ENCODE measurements around the gene NFE2L1.
"Not testable (repeated sequence)": the region's sequence is repeated elsewhere in the genome, so short reads cannot be mapped to it uniquely, and the experiment has no call there.

The NFE2L1 gene

GRCh38 chr17:48066656-48067055, 18.5 kb downstream of the NFE2L1 start:
- no peak overlapping the region for H3K27ac ChIP-seq
- TF ChIP-seq, protein P1, sequence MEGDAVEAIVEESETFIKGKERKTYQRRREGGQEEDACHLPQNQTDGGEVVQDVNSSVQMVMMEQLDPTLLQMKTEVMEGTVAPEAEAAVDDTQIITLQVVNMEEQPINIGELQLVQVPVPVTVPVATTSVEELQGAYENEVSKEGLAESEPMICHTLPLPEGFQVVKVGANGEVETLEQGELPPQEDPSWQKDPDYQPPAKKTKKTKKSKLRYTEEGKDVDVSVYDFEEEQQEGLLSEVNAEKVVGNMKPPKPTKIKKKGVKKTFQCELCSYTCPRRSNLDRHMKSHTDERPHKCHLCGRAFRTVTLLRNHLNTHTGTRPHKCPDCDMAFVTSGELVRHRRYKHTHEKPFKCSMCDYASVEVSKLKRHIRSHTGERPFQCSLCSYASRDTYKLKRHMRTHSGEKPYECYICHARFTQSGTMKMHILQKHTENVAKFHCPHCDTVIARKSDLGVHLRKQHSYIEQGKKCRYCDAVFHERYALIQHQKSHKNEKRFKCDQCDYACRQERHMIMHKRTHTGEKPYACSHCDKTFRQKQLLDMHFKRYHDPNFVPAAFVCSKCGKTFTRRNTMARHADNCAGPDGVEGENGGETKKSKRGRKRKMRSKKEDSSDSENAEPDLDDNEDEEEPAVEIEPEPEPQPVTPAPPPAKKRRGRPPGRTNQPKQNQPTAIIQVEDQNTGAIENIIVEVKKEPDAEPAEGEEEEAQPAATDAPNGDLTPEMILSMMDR (conservative IDR thresholded peaks at IDR 0.05): no peak

DNA sequence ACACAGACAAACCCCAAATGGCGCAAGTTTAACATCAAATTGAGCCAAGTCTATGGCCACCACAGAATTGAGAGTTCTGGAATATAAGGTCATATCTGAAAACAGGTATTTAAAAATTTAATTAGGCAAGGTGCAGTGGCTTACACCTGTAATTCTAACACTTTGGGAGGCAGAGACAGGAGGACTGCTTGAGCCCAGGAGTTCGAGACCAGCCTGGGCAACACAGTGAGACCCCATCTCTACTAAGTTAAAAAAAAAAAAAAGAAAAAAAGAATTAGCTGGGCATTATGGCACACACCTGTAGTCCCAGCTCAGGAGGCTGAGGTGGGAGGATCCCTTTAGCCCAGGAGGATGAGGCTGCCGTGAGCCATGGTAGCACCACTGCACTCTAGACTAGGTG, 19.1 kb downstream of the NFE2L1 start:
- TF ChIP-seq, protein P1 (conservative IDR thresholded peaks at IDR 0.05): no peak
- no peak overlapping the region for H3K27ac ChIP-seq

DNA sequence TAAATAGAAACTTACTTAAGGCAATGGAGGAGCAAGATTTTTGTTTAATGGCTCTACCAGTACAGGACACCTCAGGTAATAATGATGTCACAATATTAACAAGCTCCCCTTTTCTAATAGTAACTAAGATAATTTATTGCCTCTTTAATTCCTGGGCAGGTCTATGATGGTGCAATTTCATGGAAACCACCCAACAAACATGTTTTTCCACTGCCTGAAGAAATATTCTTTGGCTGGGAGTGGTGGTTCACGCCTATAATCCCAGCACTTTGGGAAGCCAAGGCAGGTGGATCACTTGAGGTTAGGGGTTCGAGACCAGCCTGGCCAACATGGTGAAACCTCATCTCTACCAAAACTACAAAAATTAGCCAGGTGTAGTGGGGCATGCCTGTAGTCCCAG, 19.6 kb downstream of the NFE2L1 start:
- H3K27ac ChIP-seq: not testable (repeated sequence)

GRCh38 chr17:48068491-48068961, 20.4 kb downstream of the NFE2L1 start:
- no peak overlapping the region for H3K27ac ChIP-seq
- TF ChIP-seq, protein P1 (conservative IDR thresholded peaks at IDR 0.05): peak; percentile 52

DNA sequence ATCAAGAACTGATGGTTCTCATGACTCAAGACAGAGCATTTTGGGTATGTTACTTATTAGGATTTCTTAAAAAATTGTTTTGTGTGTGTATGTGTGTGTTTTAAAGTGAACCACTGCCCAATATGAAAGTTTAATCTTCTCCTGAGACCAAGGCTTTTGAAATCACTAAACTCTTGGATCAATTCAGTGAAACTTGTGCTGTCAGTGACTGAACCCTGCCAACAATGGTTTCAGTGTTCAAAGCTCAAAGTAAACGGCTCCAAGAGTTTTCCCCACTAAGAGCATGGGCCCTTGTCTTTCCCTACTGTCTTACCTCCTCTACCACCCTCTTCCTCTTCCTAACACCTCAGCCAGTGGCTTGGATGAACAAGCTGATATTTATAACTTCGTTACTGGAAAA, 22.0 kb downstream of the NFE2L1 start:
- TF ChIP-seq, protein P1 (conservative IDR thresholded peaks at IDR 0.05): no peak
- H3K27ac ChIP-seq: no peak overlapping the region

GRCh38 chr17:48071654-48072053, 23.5 kb downstream of the NFE2L1 start:
- TF ChIP-seq, protein P1 (conservative IDR thresholded peaks at IDR 0.05): no peak
- H3K27ac ChIP-seq: no peak overlapping the region

DNA sequence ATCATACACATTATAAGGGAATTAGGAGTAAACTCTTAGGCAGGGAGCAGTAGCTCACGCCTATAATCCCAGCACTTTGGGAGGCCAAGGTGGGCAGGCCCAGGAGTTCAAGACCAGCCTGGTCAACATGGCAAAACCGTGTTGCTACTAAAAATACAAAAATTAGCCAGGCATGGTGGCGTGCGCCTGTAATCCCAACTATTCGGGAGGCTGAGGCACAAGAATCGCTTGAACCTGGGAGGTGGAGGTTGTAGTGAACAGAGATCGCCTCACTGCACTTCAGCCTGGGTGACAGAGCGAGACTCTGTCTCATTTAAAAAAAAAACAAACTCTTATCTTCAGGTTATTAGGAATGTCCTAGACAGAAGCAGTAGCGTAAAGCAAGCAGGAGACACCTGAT, 24.7 kb downstream of the NFE2L1 start:
- H3K27ac ChIP-seq: not testable (repeated sequence)

GRCh38 chr17:48073566-48074094, 25.5 kb downstream of the NFE2L1 start:
- H3K27ac ChIP-seq: not testable (repeated sequence)

- H3K27ac ChIP-seq: no peak overlapping the region
Observed at GRCh38 chr17:48074322-48075081, 26.3 kb downstream of the NFE2L1 start.

GRCh38 chr17:48077152-48077551, 29.0 kb downstream of the NFE2L1 start:
- H3K27ac ChIP-seq: not testable (repeated sequence)

More at GRCh38 chr17:48074322-48075081, 26.3 kb downstream of the NFE2L1 start:
- TF ChIP-seq, protein P1 (conservative IDR thresholded peaks at IDR 0.05): peak; percentile 90

All from VCaP (cell line).